GM21390 (cell line): ENCODE data around the gene NLRP6.

Experiments used
- ATAC-seq: cut with Tn5 transposase; IDR thresholded peaks from one replicate; pipeline ENCODE4 v1.9.1; 2021; ENCODE audit not compliant: unreplicated experiment

Gene NLRP6

DNA sequence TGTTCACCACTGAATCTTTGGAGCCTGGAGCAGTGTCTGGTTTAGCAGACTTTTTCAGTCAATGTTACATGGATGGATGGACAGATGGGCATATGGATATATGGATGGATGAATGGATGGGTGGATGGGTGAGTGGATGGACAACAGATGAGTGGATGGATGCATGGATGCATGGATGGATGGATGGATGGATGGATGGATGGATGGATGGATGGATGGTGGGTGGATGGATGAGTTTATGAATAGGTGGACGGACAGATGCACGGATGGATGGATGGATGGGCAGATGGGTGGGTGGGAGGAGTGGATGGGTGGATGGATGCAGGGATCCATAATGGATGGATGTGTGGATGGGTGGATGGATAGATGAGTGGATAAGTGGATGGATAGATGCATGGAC lies 22.4 kb upstream of the NLRP6 start:
- ATAC-seq: no peak

DNA sequence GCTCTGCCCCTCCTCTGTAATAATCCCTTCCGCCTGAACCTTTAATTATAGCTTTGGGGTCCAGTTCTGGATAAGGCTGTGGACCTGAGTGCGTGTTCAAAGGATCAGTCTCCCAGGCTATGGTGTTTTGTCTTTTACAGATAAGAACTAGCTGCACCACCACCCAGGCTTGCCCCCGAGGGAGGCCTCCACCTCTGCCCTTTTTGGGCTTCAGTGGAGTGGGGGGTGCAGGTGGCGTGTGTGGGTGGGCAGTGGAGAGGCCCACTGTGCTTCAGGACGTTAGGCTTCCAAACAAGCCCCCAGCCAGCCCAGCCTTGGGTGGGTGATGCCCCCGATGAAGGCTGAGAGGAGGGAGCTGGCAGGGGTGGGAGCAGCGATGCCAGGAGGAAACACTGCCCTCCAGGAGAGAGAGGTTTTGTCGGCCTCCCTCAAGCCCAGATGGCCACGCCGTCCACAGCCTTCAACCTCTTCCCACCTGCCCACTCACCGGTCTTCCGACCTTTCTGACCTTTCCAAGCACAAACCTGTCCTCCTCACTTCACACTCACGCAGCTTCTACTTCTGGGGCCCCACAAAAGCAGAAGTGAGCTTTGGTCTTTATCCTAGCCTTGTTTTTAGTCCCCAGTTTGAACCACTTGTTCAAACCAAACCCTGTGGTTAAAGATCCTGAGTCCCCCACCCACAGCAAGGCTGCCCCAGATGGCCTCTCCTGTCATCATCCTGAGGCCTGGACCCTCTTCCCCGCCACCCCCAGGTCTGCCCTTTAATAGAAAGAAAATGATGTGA lies 21.1 kb upstream of the NLRP6 start:
- ATAC-seq: no peak

GRCh38 chr11:257766-258493 lies 20.3 kb upstream of the NLRP6 start:
- no peak for ATAC-seq

DNA sequence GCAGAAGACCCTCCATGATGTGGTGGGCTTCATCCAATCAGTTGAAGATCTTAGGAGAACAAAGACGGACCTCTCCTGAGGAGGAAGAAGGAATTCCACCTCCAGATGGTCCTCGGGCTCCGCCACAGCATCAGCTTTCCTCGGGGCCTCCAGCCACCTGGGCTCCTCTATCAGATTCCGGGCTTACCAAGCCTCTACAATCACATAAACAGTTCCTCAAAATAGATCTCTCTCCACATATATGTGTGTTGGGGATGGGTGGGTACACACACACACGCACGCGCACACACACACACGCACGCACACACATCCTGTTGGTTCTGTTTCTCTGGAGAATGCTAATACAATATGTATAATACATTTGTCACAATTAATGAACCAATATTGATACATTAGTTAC lies 18.8 kb upstream of the NLRP6 start:
- ATAC-seq: no peak

- no peak for ATAC-seq
Measured at GRCh38 chr11:261624-262023, 16.6 kb upstream of the NLRP6 start.

- ATAC-seq: no peak
Measured at GRCh38 chr11:266676-267439, 11.3 kb upstream of the NLRP6 start.

- ATAC-seq: no peak
Measured at GRCh38 chr11:267491-267994, 10.7 kb upstream of the NLRP6 start.

DNA sequence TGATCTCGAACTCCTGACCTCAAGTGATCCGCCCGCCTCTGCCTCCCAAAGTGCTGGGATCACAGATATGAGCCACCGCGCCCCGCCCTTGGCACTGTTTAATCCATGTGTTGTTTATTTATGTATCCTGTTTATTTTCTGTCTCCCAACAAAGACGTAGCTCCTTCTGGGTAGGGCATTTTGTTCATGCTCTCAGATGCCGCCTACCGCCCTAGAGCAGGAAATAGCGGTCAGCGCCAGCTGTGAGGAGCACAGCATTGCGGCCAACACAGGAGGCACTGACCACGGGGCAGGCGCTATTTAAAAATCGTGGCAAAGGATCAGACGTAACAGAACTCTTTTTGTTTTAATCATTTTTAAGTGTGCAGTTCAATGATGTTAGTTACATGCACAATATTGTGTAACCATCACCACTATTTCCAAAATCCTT lies 9.5 kb upstream of the NLRP6 start:
- peak; percentile 30 for ATAC-seq

DNA sequence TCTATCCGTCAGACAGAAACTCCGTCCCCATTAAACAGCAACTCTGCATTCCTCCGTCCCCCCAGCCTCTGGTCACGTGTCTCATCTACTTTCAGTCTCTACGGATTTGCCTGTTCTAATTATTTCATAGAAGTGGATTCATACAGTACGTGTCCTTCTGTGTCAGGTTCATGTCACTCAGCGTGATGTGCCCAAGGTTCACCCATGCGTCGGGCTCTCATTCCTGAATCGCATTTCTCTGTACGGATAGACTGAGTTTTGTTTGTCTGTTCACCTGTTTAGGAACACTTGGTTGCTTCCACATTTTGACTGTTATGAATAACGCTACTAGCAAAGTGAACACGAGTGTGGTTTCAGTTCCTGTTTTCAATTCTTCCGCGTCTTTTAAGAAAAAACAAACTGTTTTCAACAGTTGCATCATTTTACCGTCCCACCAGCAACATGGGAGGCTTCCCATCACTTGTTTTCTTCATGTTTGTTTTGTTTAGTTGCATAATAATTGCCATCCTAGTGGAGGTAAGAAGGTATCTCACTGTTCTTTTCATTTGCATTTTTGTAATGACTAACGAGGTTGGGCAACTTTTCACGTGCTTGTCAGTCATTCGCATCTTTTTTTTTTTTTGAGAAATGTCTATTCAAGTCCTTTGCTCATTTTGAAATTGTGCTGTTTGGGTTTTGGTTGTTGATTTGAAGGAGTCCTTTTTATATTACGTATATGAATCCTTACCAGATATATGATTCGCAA lies 8.9 kb upstream of the NLRP6 start:
- ATAC-seq: peak; percentile 73

DNA sequence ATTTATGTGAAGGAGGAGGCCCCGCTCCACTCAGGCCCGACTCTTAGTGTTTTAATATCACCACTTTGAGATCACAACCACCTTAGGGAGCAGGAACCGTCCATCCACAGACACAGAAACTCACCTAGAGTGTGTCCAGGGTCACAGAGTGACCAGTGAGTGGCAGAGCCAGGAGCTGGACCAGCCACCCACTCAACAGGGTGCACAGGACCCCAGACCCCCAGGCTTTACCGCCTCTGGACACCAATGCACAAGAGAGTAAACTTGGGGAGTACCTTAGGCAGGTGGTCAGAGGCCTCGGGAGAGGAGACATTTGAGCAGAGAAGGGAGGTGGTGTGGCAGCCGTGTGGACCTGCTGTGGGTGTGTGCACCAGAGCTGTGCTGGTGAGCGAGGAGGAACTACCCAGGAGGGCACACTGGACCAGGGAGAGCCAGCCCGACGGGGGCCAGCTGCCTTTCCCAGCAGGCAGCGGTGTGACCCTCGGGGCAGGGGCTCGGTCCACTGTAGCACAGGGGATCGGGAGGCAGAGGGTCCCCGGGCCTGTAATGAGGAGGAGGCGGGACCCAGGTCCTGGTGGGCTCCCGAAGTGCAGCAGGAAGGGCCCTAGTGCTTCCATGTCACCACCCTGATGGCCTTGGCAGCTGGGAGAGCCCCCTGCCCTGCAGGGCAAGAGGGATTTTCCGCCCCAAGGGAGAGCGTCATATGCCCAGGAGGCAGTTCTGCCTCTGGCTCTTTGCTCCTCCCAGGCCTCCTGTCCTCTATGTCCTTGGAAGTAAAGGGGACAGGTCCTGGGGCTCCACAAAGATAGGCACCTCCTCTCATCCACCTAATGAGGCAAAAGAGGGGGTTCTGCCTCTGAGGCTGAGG lies 7.5 kb upstream of the NLRP6 start:
- ATAC-seq: no peak

DNA sequence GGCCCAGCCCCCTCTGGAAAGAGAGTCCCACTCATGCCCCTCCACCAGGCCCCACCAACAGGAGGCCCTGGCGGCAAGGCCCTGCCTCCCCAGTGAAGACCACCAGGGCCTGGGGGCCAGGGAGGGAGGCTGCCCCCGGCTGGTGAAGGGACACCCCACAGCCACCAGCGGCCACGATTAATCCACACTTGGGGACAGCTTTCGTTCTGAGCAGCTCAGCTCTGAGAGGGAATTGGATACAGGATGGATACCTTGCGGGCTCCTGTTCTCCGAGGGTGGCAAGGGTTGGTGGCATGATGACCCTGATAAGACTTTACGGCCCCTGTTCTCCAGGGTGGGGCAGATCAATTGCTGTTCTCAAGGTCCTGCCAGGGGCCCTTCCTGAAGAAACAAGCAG lies 6.9 kb upstream of the NLRP6 start:
- ATAC-seq: no peak

- no peak for ATAC-seq
Measured at GRCh38 chr11:272195-272930, 5.8 kb upstream of the NLRP6 start.

GRCh38 chr11:272931-273198 lies 5.3 kb upstream of the NLRP6 start:
- ATAC-seq: no peak

- ATAC-seq: no peak
Measured at GRCh38 chr11:276219-276618, 2.0 kb upstream of the NLRP6 start.

DNA sequence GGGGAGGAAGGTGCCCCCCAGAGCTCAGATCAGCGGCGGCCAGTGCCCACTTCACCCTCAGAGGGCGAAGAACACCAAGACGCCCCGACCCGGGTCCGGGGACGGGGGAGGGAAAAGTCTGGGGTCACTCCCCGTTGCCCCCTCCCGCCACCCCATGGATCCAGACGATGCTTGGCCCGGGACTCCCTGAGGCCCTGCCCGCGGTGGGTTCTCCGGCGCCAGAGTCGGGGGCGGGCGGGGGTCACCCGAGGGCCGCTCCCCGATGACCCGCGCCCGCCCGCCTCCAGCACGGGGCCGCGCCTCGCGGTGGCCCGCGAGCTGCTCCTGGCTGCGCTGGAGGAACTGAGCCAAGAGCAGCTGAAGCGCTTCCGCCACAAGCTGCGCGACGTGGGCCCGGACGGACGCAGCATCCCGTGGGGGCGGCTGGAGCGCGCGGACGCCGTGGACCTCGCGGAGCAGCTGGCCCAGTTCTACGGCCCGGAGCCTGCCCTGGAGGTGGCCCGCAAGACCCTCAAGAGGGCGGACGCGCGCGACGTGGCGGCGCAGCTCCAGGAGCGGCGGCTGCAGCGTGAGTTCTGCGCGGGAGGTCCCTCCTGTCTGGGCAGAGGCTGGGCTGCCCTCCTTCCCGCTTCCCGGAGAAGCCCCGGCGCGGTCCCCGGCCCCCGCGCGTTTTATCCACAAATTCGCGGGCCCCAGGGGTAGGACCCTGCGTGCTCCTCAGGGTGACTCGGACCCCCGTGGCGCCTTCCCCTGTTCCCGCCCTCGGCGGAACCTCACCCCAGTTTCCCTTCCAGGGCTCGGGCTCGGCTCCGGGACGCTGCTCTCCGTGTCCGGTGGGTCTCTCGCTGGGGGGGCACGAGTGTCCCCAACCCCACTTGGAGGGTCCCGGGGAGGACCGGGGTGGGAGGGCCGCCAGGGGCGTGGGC lies 1.1 kb downstream of the NLRP6 start:
- no peak for ATAC-seq

DNA sequence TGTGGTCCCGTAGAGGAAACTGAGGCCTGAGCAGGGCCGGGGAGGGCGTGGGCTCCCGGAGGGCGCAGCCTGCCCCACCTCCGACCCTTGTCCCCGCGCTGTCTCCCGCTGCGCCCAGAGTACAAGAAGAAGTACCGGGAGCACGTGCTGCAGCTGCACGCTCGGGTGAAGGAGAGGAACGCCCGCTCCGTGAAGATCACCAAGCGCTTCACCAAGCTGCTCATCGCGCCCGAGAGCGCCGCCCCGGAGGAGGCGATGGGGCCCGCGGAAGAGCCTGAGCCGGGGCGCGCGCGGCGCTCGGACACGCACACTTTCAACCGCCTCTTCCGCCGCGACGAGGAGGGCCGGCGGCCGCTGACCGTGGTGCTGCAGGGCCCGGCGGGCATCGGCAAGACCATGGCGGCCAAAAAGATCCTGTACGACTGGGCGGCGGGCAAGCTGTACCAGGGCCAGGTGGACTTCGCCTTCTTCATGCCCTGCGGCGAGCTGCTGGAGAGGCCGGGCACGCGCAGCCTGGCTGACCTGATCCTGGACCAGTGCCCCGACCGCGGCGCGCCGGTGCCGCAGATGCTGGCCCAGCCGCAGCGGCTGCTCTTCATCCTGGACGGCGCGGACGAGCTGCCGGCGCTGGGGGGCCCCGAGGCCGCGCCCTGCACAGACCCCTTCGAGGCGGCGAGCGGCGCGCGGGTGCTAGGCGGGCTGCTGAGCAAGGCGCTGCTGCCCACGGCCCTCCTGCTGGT lies 1.9 kb downstream of the NLRP6 start:
- no peak for ATAC-seq

DNA sequence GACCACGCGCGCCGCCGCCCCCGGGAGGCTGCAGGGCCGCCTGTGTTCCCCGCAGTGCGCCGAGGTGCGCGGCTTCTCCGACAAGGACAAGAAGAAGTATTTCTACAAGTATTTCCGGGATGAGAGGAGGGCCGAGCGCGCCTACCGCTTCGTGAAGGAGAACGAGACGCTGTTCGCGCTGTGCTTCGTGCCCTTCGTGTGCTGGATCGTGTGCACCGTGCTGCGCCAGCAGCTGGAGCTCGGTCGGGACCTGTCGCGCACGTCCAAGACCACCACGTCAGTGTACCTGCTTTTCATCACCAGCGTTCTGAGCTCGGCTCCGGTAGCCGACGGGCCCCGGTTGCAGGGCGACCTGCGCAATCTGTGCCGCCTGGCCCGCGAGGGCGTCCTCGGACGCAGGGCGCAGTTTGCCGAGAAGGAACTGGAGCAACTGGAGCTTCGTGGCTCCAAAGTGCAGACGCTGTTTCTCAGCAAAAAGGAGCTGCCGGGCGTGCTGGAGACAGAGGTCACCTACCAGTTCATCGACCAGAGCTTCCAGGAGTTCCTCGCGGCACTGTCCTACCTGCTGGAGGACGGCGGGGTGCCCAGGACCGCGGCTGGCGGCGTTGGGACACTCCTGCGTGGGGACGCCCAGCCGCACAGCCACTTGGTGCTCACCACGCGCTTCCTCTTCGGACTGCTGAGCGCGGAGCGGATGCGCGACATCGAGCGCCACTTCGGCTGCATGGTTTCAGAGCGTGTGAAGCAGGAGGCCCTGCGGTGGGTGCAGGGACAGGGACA lies 2.7 kb downstream of the NLRP6 start:
- ATAC-seq: no peak
